ENCODE results near the gene STXBP5. TPM values are rescaled to one million over a fixed set of nuclear protein-coding genes. Genes with fewer than 3 reads are reported as not detected.

Gene STXBP5
- total and polyA plus RNA-seq, 9 of the 15 experiments (the other 6 are each of a cell fraction or from before 2014, with no cell fraction given), result 23.3 to 172 (median 71.5) TPM

GRCh38 chr6:147361311-147361981, 157.2 kb downstream of the STXBP5 start (continued):
- TF ChIP-seq MGA (IDR thresholded peaks at IDR 0.05), result 0 out of 2 replicates have a peak, but pooled peaks have one; percentile 9
- TF ChIP-seq MAFK (IDR thresholded peaks at IDR 0.05; ENCODE audit: low read length), result peak; percentile 75
- TF ChIP-seq ZNF766 (CRISPR knock-in tag; conservative IDR thresholded peaks at IDR 0.05), result no peak
- peak; percentile 65 for TF ChIP-seq C11orf30 (IDR thresholded peaks at IDR 0.05; ENCODE audit: low read depth)

Data from K562 (cell line).